Measurements from ENCODE around the gene CATSPERZ. TPM values are rescaled to one million over a fixed set of nuclear protein-coding genes. Genes with fewer than 3 reads are reported as not detected.
A peak's percentile ranks its signal among the peaks of the same experiment; 100 is the strongest.

CATSPERZ gene
- total RNA-seq, 1 experiment from 2014 or later, result not detected

DNA sequence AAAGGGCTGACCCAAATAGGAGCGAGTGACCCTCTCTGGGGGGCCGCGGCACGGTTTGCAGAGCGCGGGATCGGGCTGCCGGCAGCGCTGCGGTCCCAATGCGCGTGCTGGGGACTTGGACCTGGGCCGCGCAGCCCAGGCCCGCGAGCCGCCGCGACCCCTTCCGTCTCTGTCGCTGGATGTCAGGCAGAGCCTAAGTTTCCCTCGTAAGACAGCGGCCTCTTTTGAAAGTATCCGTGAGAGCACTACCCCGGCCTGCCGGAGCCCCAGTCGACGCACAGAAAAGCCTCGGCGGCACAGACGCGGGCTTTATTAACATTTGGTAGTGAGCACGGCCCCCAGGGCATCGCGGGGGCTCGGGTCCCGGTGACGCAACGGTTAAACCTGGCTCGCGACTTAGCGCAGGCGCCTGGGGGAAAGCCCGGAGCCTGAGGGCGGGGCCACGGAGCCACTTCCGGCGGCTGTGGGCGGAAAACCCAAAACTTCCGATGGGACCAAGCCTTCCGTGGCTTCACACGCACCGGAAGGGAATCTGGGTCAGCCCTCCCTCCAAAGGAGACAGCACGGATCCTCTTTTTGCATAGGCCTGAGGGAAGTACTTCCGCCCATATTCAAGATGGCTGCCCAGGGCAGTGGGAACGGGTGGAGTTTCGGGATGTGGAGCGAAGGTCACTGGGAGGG, 30.5 kb upstream of the CATSPERZ start:
- Histone ChIP-seq H3K36me3 (ENCODE audit: low read depth) (no peaks in the 10 kb centered on the region), H3K27ac (peak overlapping the region; percentile 89), H3K9me2 (ENCODE audit: insufficient read depth) (no peaks in the 10 kb centered on the region), H3K4me1 (replicated peaks; ENCODE audit: insufficient read depth) (peaks cover 25% of the 10 kb centered on the region), H4K20me1 (ENCODE audit: insufficient read depth) (no peaks in the 10 kb centered on the region), H3K9me3 (ENCODE audit: insufficient read depth, low read depth) (no peaks in the 10 kb centered on the region), H2AFZ (peak overlapping the region; percentile 78), H3K4me3 (peak overlapping the region; percentile 63), H3K4me2 (peak overlapping the region; percentile 91), H3K27me3 (ENCODE audit: insufficient read depth, low read depth) (no peaks in the 10 kb centered on the region), H3F3A (ENCODE audit: insufficient read depth, low read depth) (peaks cover 54% of the 10 kb centered on the region), H3K79me2 (ENCODE audit: low read depth) (peaks cover 25% of the 10 kb centered on the region)
- POLR2A ChIA-PET (ENCODE audit: unreplicated experiment), result interaction anchor here (0.5 to 0.7 kb wide), 6 partner anchors 18 to 1542 kb away, joined by 3 to 13 read pairs (median 4); partner anchors contain the start of genes FKBP2, HNRNPUL2 and TRMT112
- TSS peak; percentile 59 for BruUV-seq (replicated peaks)
- CTCF ChIA-PET, result interaction anchor here (0.5 to 1.0 kb wide), 5 partner anchors 18 to 1063 kb away, joined by 3 to 6 read pairs (median 5); partner anchors contain the start of gene PRDX5
- intact Hi-C loops (cut with micrococcal nuclease; ENCODE audit: unreplicated experiment), result loop anchor here (1.0 kb wide), 5 partner anchors 16 to 65 kb away; partner anchors contain the start of genes ESRRA, FKBP2 and GPR137
- DNase-seq, result peak; percentile 99
- TF ChIP-seq EZH2 (IDR thresholded peaks at IDR 0.05; ENCODE audit: low read depth), result no peak
- TF ChIP-seq, protein P1, sequence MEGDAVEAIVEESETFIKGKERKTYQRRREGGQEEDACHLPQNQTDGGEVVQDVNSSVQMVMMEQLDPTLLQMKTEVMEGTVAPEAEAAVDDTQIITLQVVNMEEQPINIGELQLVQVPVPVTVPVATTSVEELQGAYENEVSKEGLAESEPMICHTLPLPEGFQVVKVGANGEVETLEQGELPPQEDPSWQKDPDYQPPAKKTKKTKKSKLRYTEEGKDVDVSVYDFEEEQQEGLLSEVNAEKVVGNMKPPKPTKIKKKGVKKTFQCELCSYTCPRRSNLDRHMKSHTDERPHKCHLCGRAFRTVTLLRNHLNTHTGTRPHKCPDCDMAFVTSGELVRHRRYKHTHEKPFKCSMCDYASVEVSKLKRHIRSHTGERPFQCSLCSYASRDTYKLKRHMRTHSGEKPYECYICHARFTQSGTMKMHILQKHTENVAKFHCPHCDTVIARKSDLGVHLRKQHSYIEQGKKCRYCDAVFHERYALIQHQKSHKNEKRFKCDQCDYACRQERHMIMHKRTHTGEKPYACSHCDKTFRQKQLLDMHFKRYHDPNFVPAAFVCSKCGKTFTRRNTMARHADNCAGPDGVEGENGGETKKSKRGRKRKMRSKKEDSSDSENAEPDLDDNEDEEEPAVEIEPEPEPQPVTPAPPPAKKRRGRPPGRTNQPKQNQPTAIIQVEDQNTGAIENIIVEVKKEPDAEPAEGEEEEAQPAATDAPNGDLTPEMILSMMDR (conservative IDR thresholded peaks at IDR 0.05), result peak; percentile 35; the same call in 1 of the 2 replicates

- no peak overlapping the region for H3K27ac ChIP-seq
Observed at GRCh38 chr11:64275031-64275800, 24.9 kb upstream of the CATSPERZ start.

More at GRCh38 chr11:64275031-64275800, 24.9 kb upstream of the CATSPERZ start:
- Histone ChIP-seq H3F3A (ENCODE audit: insufficient read depth, low read depth) (peaks cover 53% of the 10 kb centered on the region), H3K36me3 (ENCODE audit: low read depth) (no peaks in the 10 kb centered on the region), H3K9me3 (ENCODE audit: insufficient read depth, low read depth) (no peaks in the 10 kb centered on the region), H4K20me1 (ENCODE audit: insufficient read depth) (no peaks in the 10 kb centered on the region), H3K27me3 (ENCODE audit: insufficient read depth, low read depth) (no peaks in the 10 kb centered on the region), H3K79me2 (ENCODE audit: low read depth) (peaks cover 25% of the 10 kb centered on the region), H3K4me2 (no peak overlapping the region), H3K9me2 (ENCODE audit: insufficient read depth) (no peaks in the 10 kb centered on the region), H2AFZ (no peak overlapping the region), H3K4me3 (no peak overlapping the region), H3K4me1 (replicated peaks; ENCODE audit: insufficient read depth) (peaks cover 29% of the 10 kb centered on the region)
- ChIA-PET POLR2A (ENCODE audit: unreplicated experiment) (interaction anchor here (0.7 kb wide), 1 partner anchor 662 kb away, joined by 18 read pairs; no protein-coding TSS in a partner anchor), CTCF (interaction anchor here (1.0 to 1.1 kb wide), 2 partner anchors 29 to 57 kb away, joined by 3 to 5 read pairs; no protein-coding TSS in a partner anchor)
- BruUV-seq (replicated peaks), result no TSS peak
- intact Hi-C loops (cut with micrococcal nuclease; ENCODE audit: unreplicated experiment), result no loop called here
- DNase-seq, result peak in 1 of 2 experiments; percentile 18
- TF ChIP-seq, protein P1 (conservative IDR thresholded peaks at IDR 0.05), result no peak
- TF ChIP-seq EZH2 (IDR thresholded peaks at IDR 0.05; ENCODE audit: low read depth), result no peak
